OCI-LY1 (cell line): ENCODE results near the gene LCN2.

Source experiments
- H2AFZ ChIP-seq: fragments of 200-600 bp; sonication (generic), shearing (Covaris generic); 2 replicates; pipeline ENCODE4 v1.6.0; 2014; ENCODE audit warnings: antibody characterized with exemption, mild to moderate bottlenecking, low read length
- H3F3A ChIP-seq: fragments of 200-600 bp; sonication (generic), shearing (Covaris generic); 2 replicates; pipeline ENCODE4 v1.6.0; 2014; ENCODE audit warnings: mild to moderate bottlenecking, antibody characterized with exemption, low read length, moderate library complexity; ENCODE audit not compliant: insufficient read depth
- H3K27ac ChIP-seq: fragments of 200-600 bp; sonication (generic); 2 replicates; pipeline ENCODE4 v1.5.1; 2014; ENCODE audit warnings: low read length, mixed run types, mild to moderate bottlenecking, low read depth; ENCODE audit not compliant: poor library complexity, severe bottlenecking
- H3K27me3 ChIP-seq: fragments of 200-600 bp; sonication (generic); 2 replicates; pipeline ENCODE4 v1.6.0; 2014; ENCODE audit warnings: antibody characterized with exemption, mild to moderate bottlenecking, low read length, moderate library complexity; ENCODE audit not compliant: insufficient read depth
- H3K36me3 ChIP-seq: fragments of 200-600 bp; sonication (generic); 2 replicates; pipeline ENCODE4 v1.6.1; 2014; ENCODE audit warnings: mild to moderate bottlenecking, antibody characterized with exemption, low read length, moderate library complexity, mixed read lengths; ENCODE audit not compliant: insufficient read depth
- H3K4me1 ChIP-seq: fragments of 200-600 bp; sonication (generic); 2 replicates; pipeline ENCODE4 v1.5.1; 2014; ENCODE audit warnings: mild to moderate bottlenecking, low read length, moderate library complexity; ENCODE audit not compliant: insufficient read depth, severe bottlenecking
- H3K4me2 ChIP-seq: fragments of 200-600 bp; sonication (generic), shearing (Covaris generic); 2 replicates; pipeline ENCODE4 v1.6.1; 2014; ENCODE audit warnings: low read length
- H3K4me3 ChIP-seq: fragments of 200-600 bp; sonication (generic); 2 replicates; pipeline ENCODE4 v1.5.1; 2014; ENCODE audit warnings: low read length, low read depth, mild to moderate bottlenecking, mixed read lengths; ENCODE audit not compliant: poor library complexity, severe bottlenecking
- H3K79me2 ChIP-seq: fragments of 200-600 bp; shearing (Covaris generic); 2 replicates; pipeline ENCODE4 v1.6.1; 2016; ENCODE audit warnings: mixed run types, low read length, mixed read lengths; ENCODE audit not compliant: insufficient read depth
- H3K9ac ChIP-seq: fragments of 200-600 bp; sonication (generic), shearing (Covaris generic); 2 replicates; pipeline ENCODE4 v1.6.1; 2014; ENCODE audit warnings: mild to moderate bottlenecking, low read length, mixed read lengths
- H3K9me2 ChIP-seq: fragments of 200-600 bp; sonication (generic), shearing (Covaris generic); 2 replicates; pipeline ENCODE4 v1.6.1; 2014; ENCODE audit warnings: low read depth, mild to moderate bottlenecking, low read length, mixed read lengths
- H3K9me3 ChIP-seq: fragments of 200-600 bp; shearing (Covaris generic); 2 replicates; pipeline ENCODE4 v1.6.1; 2014; ENCODE audit warnings: low read length, mixed read lengths
- H4K20me1 ChIP-seq: fragments of 200-600 bp; sonication (generic), shearing (Covaris generic); 2 replicates; pipeline ENCODE4 v1.6.0; 2016; ENCODE audit warnings: mild to moderate bottlenecking, low read length; ENCODE audit not compliant: insufficient read depth
- CTCF ChIP-seq: fragments of 200-600 bp; sonication (generic), shearing (Covaris generic); IDR thresholded peaks from 2 replicates; pipeline ENCODE4 v1.5.1; 2017; ENCODE audit warnings: mild to moderate bottlenecking, antibody characterized with exemption, low read length, moderate library complexity, mixed read lengths
- EZH2 ChIP-seq: fragments of 200-600 bp; sonication (generic), shearing (Covaris generic); IDR thresholded peaks from 2 replicates; pipeline ENCODE4 v1.8.0; 2017; ENCODE audit warnings: borderline replicate concordance, mixed run types, mild to moderate bottlenecking, antibody characterized with exemption, low read length, moderate library complexity, mixed read lengths

Gene LCN2

GRCh38 chr9:128167209-128167608, 18.0 kb downstream of the LCN2 start:
- no peak overlapping the region for H3K9ac ChIP-seq
- no peaks in the 10 kb centered on the region for H3K4me1 ChIP-seq
- no peaks in the 10 kb centered on the region for H3K9me2 ChIP-seq
- no peaks in the 10 kb centered on the region for H3F3A ChIP-seq
- H3K27ac ChIP-seq = no peak overlapping the region
- H4K20me1 ChIP-seq = no peaks in the 10 kb centered on the region
- H3K9me3 ChIP-seq = no peaks in the 10 kb centered on the region
- no peak overlapping the region for H3K4me3 ChIP-seq
- no peak overlapping the region for H2AFZ ChIP-seq
- H3K4me2 ChIP-seq = no peak overlapping the region
- H3K79me2 ChIP-seq = no peaks in the 10 kb centered on the region
- H3K36me3 ChIP-seq = peaks cover 62% of the 10 kb centered on the region
- TF ChIP-seq CTCF (no peak), EZH2 (no peak)
- H3K27me3 ChIP-seq = no peaks in the 10 kb centered on the region

- Histone ChIP-seq H3K36me3 (peaks cover 49% of the 10 kb centered on the region), H3K9me2 (no peaks in the 10 kb centered on the region), H3F3A (no peaks in the 10 kb centered on the region), H3K9ac (no peak overlapping the region), H3K27ac (no peak overlapping the region), H3K4me3 (no peak overlapping the region), H3K79me2 (no peaks in the 10 kb centered on the region), H3K4me1 (no peaks in the 10 kb centered on the region), H3K4me2 (no peak overlapping the region), H3K27me3 (no peaks in the 10 kb centered on the region), H2AFZ (no peak overlapping the region), H3K9me3 (no peaks in the 10 kb centered on the region), H4K20me1 (no peaks in the 10 kb centered on the region)
- TF ChIP-seq EZH2 (no peak), CTCF (no peak)
Observed at GRCh38 chr9:128168731-128169308, 19.6 kb downstream of the LCN2 start.

GRCh38 chr9:128169492-128169891, 20.2 kb downstream of the LCN2 start:
- H3F3A ChIP-seq = no peaks in the 10 kb centered on the region
- no peak overlapping the region for H2AFZ ChIP-seq
- H3K79me2 ChIP-seq = no peaks in the 10 kb centered on the region
- TF ChIP-seq EZH2 (no peak), CTCF (no peak)
- H3K4me3 ChIP-seq = no peak overlapping the region
- no peak overlapping the region for H3K4me2 ChIP-seq
- no peaks in the 10 kb centered on the region for H3K27me3 ChIP-seq
- H3K27ac ChIP-seq = no peak overlapping the region
- no peak overlapping the region for H3K9ac ChIP-seq
- peaks cover 46% of the 10 kb centered on the region for H3K36me3 ChIP-seq
- H3K9me3 ChIP-seq = no peaks in the 10 kb centered on the region
- no peaks in the 10 kb centered on the region for H3K9me2 ChIP-seq
- H3K4me1 ChIP-seq = no peaks in the 10 kb centered on the region
- no peaks in the 10 kb centered on the region for H4K20me1 ChIP-seq
